Neural cell (in vitro differentiated cells): ENCODE results near the gene CASZ1. TPM values are rescaled to one million over a fixed set of nuclear protein-coding genes. Genes with fewer than 3 reads are reported as not detected.

Experiments
- H2AFZ ChIP-seq: fragments of 200-600, 300-800 bp; sonication (generic), shearing (Covaris generic); 2 replicates; pipeline ENCODE4 v1.6.0; 2014; ENCODE audit warnings: low read depth, mild to moderate bottlenecking, antibody characterized with exemption, low read length, moderate library complexity
- H3F3A ChIP-seq: fragments of 200-600 bp; shearing (Covaris generic); 2 replicates; pipeline ENCODE4 v1.6.1; 2016; ENCODE audit warnings: mild to moderate bottlenecking, moderate library complexity, mixed read lengths, antibody characterized with exemption, low read length; ENCODE audit not compliant: insufficient read depth, poor library complexity, severe bottlenecking
- H3K27ac ChIP-seq: fragments of 200-600, 300-800 bp; sonication (generic), shearing (Covaris generic); 2 replicates; pipeline ENCODE4 v1.5.1; 2014; ENCODE audit warnings: mild to moderate bottlenecking, low read length, moderate library complexity
- H3K27me3 ChIP-seq: fragments of 300-800, 200-600 bp; sonication (generic), shearing (Covaris generic); 2 replicates; pipeline ENCODE4 v1.6.0; 2014; ENCODE audit warnings: mild to moderate bottlenecking, low read depth, low read length, moderate library complexity; ENCODE audit not compliant: insufficient read depth
- H3K36me3 ChIP-seq: fragments of 300-800, 200-600 bp; sonication (generic), shearing (Covaris generic); 2 replicates; pipeline ENCODE4 v1.5.1; 2014; ENCODE audit warnings: mild to moderate bottlenecking, antibody characterized with exemption, low read length, moderate library complexity; ENCODE audit not compliant: insufficient read depth
- H3K4me2 ChIP-seq: fragments of 300-800, 200-600 bp; sonication (generic), shearing (Covaris generic); 2 replicates; pipeline ENCODE4 v1.6.0; 2014; ENCODE audit warnings: mild to moderate bottlenecking, low read length
- H3K4me3 ChIP-seq: fragments of 300-800, 200-600 bp; sonication (generic), shearing (Covaris generic); 2 replicates; pipeline ENCODE4 v1.5.1; 2014; ENCODE audit warnings: mild to moderate bottlenecking, low read length, moderate library complexity
- H3K79me2 ChIP-seq: fragments of 200-600 bp; shearing (Covaris generic); replicated peaks from 2 replicates; pipeline ENCODE4 v1.6.0; 2014; ENCODE audit warnings: mild to moderate bottlenecking, low read length, moderate library complexity; ENCODE audit not compliant: insufficient read depth
- H3K9ac ChIP-seq: fragments of 300-800, 200-600 bp; sonication (generic), shearing (Covaris generic); 2 replicates; pipeline ENCODE4 v1.6.1; 2016; ENCODE audit warnings: mild to moderate bottlenecking, low read length, mixed read lengths
- H3K9me2 ChIP-seq: fragments of 200-600 bp; shearing (Covaris generic); 2 replicates; pipeline ENCODE4 v1.6.1; 2016; ENCODE audit warnings: mild to moderate bottlenecking, low read length, mixed read lengths; ENCODE audit not compliant: insufficient read depth
- H3K9me3 ChIP-seq: fragments of 200-600, 300-800 bp; sonication (generic), shearing (Covaris generic); 2 replicates; pipeline ENCODE4 v1.6.1; 2016; ENCODE audit warnings: mild to moderate bottlenecking, mixed run types, low read length, moderate library complexity, mixed read lengths
- H4K20me1 ChIP-seq: fragments of 200-600 bp; shearing (Covaris generic); 2 replicates; pipeline ENCODE4 v1.6.1; 2016; ENCODE audit warnings: mild to moderate bottlenecking, mixed run types; ENCODE audit not compliant: insufficient read depth
- EP300 ChIP-seq: fragments of 450-650 bp; conservative IDR thresholded peaks from 2 replicates; pipeline ENCODE4 v1.6.1; 2014; ENCODE audit warnings: antibody characterized with exemption, mild to moderate bottlenecking, moderate library complexity; ENCODE audit not compliant: poor library complexity, severe bottlenecking
- EZH2 ChIP-seq: fragments of 200-600, 300-800 bp; shearing (Covaris generic), sonication (generic); IDR thresholded peaks from 2 replicates; pipeline ENCODE4 v1.6.1; 2014; ENCODE audit warnings: antibody characterized with exemption, low read length, borderline replicate concordance, mild to moderate bottlenecking; ENCODE audit not compliant: insufficient read depth, poor library complexity, severe bottlenecking
- MXI1 ChIP-seq: fragments of 450-650 bp; conservative IDR thresholded peaks from 2 replicates; pipeline ENCODE4 v1.6.1; 2014; ENCODE audit warnings: antibody characterized with exemption, mild to moderate bottlenecking; ENCODE audit not compliant: poor library complexity, severe bottlenecking
- POLR2AphosphoS5 ChIP-seq: IDR thresholded peaks from 2 replicates; pipeline ENCODE4 v1.6.1; 2012
- RAD21 ChIP-seq: fragments of 450-650 bp; conservative IDR thresholded peaks from 2 replicates; pipeline ENCODE4 v1.6.1; 2014; ENCODE audit warnings: antibody characterized with exemption, mild to moderate bottlenecking, moderate library complexity
- SMC3 ChIP-seq: fragments of 450-650 bp; conservative IDR thresholded peaks from 2 replicates; pipeline ENCODE4 v1.6.1; 2014; ENCODE audit warnings: antibody characterized with exemption, mild to moderate bottlenecking, moderate library complexity; ENCODE audit not compliant: poor library complexity
- TAF1 ChIP-seq: IDR thresholded peaks from 2 replicates; pipeline ENCODE4 v1.6.1; 2012; ENCODE audit warnings: low read depth
- polyA plus RNA-seq: library from polyadenylated mRNA; depleted of rRNA; stranded (reverse); fragments of >200 nt; gene quantifications from 2 replicates; pipeline ENCODE4 v1.2.3, GENCODE V29; 2014
- TF ChIP-seq, protein P1 (sequence below): fragments of 450-650 bp; IDR thresholded peaks from 2 replicates; pipeline ENCODE4 v1.5.1; 2014; ENCODE audit warnings: antibody characterized with exemption, mild to moderate bottlenecking, moderate library complexity; ENCODE audit not compliant: poor library complexity, severe bottlenecking
- TF ChIP-seq, protein P2 (sequence below): IDR thresholded peaks from 2 replicates; pipeline ENCODE4 v1.6.1; 2012; ENCODE audit warnings: borderline replicate concordance

Gene CASZ1
- polyA plus RNA-seq, 1 donor from 2014 or later, result 0.27 TPM

DNA sequence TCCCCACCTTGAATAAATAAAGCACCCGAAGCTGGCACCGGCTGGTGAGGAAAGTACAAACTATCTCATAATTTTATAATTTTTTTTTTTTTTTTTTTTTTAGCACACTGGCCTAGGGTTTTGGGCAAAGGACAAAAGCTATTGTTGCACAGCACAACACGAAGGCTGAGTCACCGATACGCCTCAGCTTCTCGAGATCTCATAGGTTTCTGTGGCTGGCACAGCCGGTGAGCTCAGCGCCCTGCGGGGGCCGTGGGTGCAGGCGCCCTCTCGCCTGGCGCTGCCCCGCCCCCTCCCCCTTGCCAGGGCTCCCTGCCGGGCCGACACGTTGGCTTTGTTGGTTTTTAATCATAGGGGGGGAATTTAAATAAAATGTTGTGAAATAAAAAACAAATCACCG is 17.2 kb downstream of the CASZ1 start:
- Histone ChIP-seq H3F3A (no peaks in the 10 kb centered on the region), H3K27ac (no peak overlapping the region), H4K20me1 (no peaks in the 10 kb centered on the region), H3K9me3 (no peaks in the 10 kb centered on the region), H3K27me3 (no peaks in the 10 kb centered on the region), H3K9ac (no peak overlapping the region), H3K9me2 (no peaks in the 10 kb centered on the region), H3K36me3 (no peaks in the 10 kb centered on the region), H3K79me2 (no peaks in the 10 kb centered on the region), H3K4me2 (no peak overlapping the region), H3K4me3 (no peak overlapping the region), H2AFZ (no peak overlapping the region)
- TF ChIP-seq, protein P1, sequence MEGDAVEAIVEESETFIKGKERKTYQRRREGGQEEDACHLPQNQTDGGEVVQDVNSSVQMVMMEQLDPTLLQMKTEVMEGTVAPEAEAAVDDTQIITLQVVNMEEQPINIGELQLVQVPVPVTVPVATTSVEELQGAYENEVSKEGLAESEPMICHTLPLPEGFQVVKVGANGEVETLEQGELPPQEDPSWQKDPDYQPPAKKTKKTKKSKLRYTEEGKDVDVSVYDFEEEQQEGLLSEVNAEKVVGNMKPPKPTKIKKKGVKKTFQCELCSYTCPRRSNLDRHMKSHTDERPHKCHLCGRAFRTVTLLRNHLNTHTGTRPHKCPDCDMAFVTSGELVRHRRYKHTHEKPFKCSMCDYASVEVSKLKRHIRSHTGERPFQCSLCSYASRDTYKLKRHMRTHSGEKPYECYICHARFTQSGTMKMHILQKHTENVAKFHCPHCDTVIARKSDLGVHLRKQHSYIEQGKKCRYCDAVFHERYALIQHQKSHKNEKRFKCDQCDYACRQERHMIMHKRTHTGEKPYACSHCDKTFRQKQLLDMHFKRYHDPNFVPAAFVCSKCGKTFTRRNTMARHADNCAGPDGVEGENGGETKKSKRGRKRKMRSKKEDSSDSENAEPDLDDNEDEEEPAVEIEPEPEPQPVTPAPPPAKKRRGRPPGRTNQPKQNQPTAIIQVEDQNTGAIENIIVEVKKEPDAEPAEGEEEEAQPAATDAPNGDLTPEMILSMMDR, result no peak
- TF ChIP-seq, protein P2, sequence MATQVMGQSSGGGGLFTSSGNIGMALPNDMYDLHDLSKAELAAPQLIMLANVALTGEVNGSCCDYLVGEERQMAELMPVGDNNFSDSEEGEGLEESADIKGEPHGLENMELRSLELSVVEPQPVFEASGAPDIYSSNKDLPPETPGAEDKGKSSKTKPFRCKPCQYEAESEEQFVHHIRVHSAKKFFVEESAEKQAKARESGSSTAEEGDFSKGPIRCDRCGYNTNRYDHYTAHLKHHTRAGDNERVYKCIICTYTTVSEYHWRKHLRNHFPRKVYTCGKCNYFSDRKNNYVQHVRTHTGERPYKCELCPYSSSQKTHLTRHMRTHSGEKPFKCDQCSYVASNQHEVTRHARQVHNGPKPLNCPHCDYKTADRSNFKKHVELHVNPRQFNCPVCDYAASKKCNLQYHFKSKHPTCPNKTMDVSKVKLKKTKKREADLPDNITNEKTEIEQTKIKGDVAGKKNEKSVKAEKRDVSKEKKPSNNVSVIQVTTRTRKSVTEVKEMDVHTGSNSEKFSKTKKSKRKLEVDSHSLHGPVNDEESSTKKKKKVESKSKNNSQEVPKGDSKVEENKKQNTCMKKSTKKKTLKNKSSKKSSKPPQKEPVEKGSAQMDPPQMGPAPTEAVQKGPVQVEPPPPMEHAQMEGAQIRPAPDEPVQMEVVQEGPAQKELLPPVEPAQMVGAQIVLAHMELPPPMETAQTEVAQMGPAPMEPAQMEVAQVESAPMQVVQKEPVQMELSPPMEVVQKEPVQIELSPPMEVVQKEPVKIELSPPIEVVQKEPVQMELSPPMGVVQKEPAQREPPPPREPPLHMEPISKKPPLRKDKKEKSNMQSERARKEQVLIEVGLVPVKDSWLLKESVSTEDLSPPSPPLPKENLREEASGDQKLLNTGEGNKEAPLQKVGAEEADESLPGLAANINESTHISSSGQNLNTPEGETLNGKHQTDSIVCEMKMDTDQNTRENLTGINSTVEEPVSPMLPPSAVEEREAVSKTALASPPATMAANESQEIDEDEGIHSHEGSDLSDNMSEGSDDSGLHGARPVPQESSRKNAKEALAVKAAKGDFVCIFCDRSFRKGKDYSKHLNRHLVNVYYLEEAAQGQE, result no peak
- TF ChIP-seq EZH2, result no peak

DNA sequence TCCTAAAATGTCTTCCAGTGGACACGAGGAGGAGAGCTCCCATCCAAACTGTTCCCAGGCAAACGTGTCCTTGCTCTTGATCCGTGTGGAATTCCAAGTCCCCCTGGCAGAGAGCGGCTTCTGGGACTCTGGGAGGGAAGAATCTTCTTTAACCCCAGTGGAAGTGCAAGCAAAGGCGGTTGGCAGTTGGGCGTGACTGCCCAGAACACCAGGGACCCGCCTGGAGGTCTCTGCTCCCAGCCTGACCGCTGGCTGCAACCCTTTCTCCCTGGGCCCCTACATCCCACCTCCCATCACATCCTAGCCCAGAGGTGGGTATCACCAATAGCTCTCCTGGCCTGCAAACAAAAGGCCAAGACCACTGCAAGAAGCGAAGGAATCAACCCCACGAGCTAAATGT is 17.8 kb downstream of the CASZ1 start:
- Histone ChIP-seq H3K9me2 (no peaks in the 10 kb centered on the region), H3K79me2 (no peaks in the 10 kb centered on the region), H3K9ac (no peak overlapping the region), H3K27me3 (no peaks in the 10 kb centered on the region), H3K36me3 (no peaks in the 10 kb centered on the region), H4K20me1 (no peaks in the 10 kb centered on the region), H3K4me2 (no peak overlapping the region), H3K27ac (no peak overlapping the region), H3F3A (no peaks in the 10 kb centered on the region), H3K4me3 (no peak overlapping the region), H2AFZ (no peak overlapping the region), H3K9me3 (no peaks in the 10 kb centered on the region)
- TF ChIP-seq TAF1, result no peak
- no peak for TF ChIP-seq SMC3
- no peak for TF ChIP-seq EP300
- TF ChIP-seq EZH2, result no peak
- no peak for TF ChIP-seq RAD21
- TF ChIP-seq, protein P2, result no peak
- TF ChIP-seq POLR2AphosphoS5, result no peak
- TF ChIP-seq MXI1, result no peak
- TF ChIP-seq, protein P1, result no peak
